ENCODE data around the gene CYP39A1.

- TF ChIP-seq TAF1 (IDR thresholded peaks at IDR 0.05; ENCODE audit: borderline replicate concordance, low read depth, low read length) (no peak), POLR2AphosphoS5 (IDR thresholded peaks at IDR 0.05; ENCODE audit: low read depth, low read length) (no peak), POLR2A (IDR thresholded peaks at IDR 0.05; ENCODE audit: low read depth, low read length) (no peak)
Observed at GRCh38 chr6:46510651-46511050, 142.0 kb downstream of the CYP39A1 start.

Data from GM12892 (cell line).